GM18517 (cell line): ENCODE results near the gene WDHD1.
"Not testable (repeated sequence)": the region's sequence is repeated elsewhere in the genome, so short reads cannot be mapped to it uniquely, and the experiment has no call there.

Experiments
- ATAC-seq: cut with Tn5 transposase; IDR thresholded peaks from one replicate; pipeline ENCODE4 v1.9.1; 2021; ENCODE audit warnings: mild to moderate bottlenecking, moderate library complexity; ENCODE audit not compliant: unreplicated experiment

The WDHD1 gene

GRCh38 chr14:54918427-54918826 is 108.5 kb downstream of the WDHD1 start:
- ATAC-seq: no peak

GRCh38 chr14:54916101-54916500 is 110.8 kb downstream of the WDHD1 start:
- ATAC-seq: no peak

GRCh38 chr14:54909817-54910558 is 116.9 kb downstream of the WDHD1 start:
- no peak for ATAC-seq

- ATAC-seq: not testable (repeated sequence)
Measured at GRCh38 chr14:54908973-54909372, 117.9 kb downstream of the WDHD1 start.

GRCh38 chr14:54908190-54908589 is 118.7 kb downstream of the WDHD1 start:
- ATAC-seq: no peak

- no peak for ATAC-seq
Measured at GRCh38 chr14:54906075-54906474, 120.8 kb downstream of the WDHD1 start.

- ATAC-seq: peak; percentile 73
Measured at GRCh38 chr14:54902521-54903420, 124.1 kb downstream of the WDHD1 start, which contains the start of gene GCH1. Gene GCH1, minus strand, starts transcription at chr14:54902826. Its CDS starts 163 bp downstream, at chr14:54902663.

GRCh38 chr14:54902143-54902520 is 124.8 kb downstream of the WDHD1 start:
- ATAC-seq: peak; percentile 63

- peak; percentile 5 for ATAC-seq
Measured at GRCh38 chr14:54901380-54902142, 125.3 kb downstream of the WDHD1 start.

- no peak for ATAC-seq
Measured at GRCh38 chr14:54899573-54899972, 127.3 kb downstream of the WDHD1 start.

GRCh38 chr14:54897809-54898555 is 128.9 kb downstream of the WDHD1 start:
- not testable (repeated sequence) for ATAC-seq

GRCh38 chr14:54895683-54896082 is 131.2 kb downstream of the WDHD1 start:
- no peak for ATAC-seq

GRCh38 chr14:54894995-54895394 is 131.9 kb downstream of the WDHD1 start:
- ATAC-seq: no peak

GRCh38 chr14:54893151-54893760 is 133.6 kb downstream of the WDHD1 start:
- ATAC-seq: no peak

- ATAC-seq: no peak
Measured at GRCh38 chr14:54891471-54892245, 135.2 kb downstream of the WDHD1 start.

GRCh38 chr14:54890788-54891187 is 136.1 kb downstream of the WDHD1 start:
- ATAC-seq: peak; percentile 76

GRCh38 chr14:54889919-54890318 is 137.0 kb downstream of the WDHD1 start:
- no peak for ATAC-seq
